ENCODE data around the gene SMCHD1. TPM values are rescaled to one million over a fixed set of nuclear protein-coding genes. Genes with fewer than 3 reads are reported as not detected.
"Not testable (repeated sequence)": the region's sequence is repeated elsewhere in the genome, so short reads cannot be mapped to it uniquely, and the experiment has no call there.

SMCHD1 gene
- total RNA-seq, 4 donors from 2014 or later: 32.8 to 69.6 (median 33.8) TPM

DNA sequence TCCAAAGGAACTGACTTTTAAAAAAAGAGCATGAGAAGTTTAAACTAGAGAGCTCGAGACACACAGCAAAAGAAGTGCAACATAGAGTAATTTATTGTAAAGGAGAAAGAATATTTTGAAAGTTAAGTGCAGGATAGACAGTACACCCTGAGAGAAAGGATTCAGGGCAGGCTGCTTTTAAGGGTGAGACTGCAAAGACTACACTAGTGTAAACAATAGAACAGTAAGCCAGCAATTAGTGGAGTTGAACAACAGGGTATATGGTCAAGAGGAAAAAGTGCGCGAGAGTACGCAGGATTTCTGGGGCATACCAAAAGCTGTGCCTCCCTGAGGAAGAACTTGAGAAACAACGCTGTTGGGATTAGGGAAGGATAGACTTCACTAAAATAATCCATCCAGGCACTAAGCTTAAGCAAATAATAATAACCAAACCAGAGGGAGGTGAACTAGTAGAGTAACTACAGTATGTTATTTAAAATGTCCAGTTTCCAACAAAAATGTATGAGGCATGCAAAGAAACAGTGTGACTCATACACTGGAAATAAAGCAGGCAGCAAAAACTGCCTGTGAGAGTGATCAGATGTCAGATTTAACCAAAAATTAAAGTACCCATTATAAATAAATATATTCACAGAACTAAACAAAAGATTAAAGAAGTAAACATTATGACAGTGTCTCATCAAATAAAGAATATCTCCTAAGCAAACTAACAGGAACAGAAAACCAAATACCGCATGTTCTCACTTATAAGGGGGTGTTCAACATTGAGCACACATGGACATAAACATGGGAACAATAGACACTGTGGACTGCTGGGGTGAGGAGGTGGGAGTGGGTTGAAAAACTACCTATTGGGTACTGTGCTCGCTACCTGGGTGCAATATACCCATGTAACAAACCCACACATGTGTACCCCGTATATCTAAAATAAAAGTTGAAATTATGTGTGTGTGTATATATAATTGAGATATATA, 150.7 kb downstream of the SMCHD1 start:
- Histone ChIP-seq H3K36me3 (peaks cover 0 to 40% (median 0%) of the 10 kb centered on the region in 3 donors), H3K4me1 (no peaks in the 10 kb centered on the region), H3K27me3 (no peaks in the 10 kb centered on the region), H3K4me3 (no peak overlapping the region), H3K9me3 (peaks cover 0 to 5% (median 0%) of the 10 kb centered on the region in 3 donors), H3K27ac (no peak overlapping the region)
- WGBS, 2 donors: 88 to 91% methylated on average over 8 of the region's 8 CpGs
- DNase-seq: no peak
- intact Hi-C loops (cut with DNase I): no loop called here
- no peak for TF ChIP-seq POLR2A (IDR thresholded peaks at IDR 0.05)
- TF ChIP-seq CTCF (IDR thresholded peaks at IDR 0.05): no peak

- H3K4me1 ChIP-seq; DNase-seq; intact Hi-C loops (cut with DNase I); H3K27ac ChIP-seq; H3K9me3 ChIP-seq; H3K27me3 ChIP-seq; H3K4me3 ChIP-seq: not testable (repeated sequence)
- peaks cover 0 to 21% (median 0%) of the 10 kb centered on the region in 3 donors for H3K36me3 ChIP-seq
- whole genome bisulfite sequencing, 2 donors: 81 to 83% methylated on average over 2 of the region's 2 CpGs
Measured at GRCh38 chr18:2808640-2809039, 153.1 kb downstream of the SMCHD1 start.

DNA sequence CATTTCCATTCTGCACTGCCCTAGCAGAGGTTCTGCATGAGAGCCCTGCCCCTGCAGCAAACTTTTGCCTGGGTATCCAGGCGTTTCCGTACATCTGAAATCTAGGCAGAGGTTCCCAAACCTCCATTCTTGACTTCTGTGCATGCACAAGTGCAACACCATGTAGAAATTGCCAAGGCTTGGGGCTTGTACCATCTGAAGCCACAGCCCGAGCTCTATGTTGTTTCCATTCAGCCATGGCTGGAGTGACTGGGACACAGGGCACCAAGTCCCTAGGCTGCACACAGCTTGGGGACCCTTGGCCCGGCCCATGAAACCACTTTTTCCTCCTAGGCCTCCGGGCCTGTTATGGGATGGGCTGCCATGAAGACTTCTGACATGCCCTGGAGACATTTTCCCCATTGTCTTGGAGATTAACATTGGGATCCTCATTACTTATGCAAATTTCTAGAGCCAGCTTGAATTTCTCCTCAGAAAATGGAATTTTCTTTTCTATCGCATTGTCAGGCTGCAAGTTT, 154.2 kb downstream of the SMCHD1 start:
- H3K4me3 ChIP-seq; intact Hi-C loops (cut with DNase I); H3K4me1 ChIP-seq; H3K27ac ChIP-seq; DNase-seq; H3K27me3 ChIP-seq: not testable (repeated sequence)
- H3K36me3 ChIP-seq: peaks cover 0 to 11% (median 0%) of the 10 kb centered on the region in 3 donors
- H3K9me3 ChIP-seq: peaks cover 0 to 11% (median 3%) of the 10 kb centered on the region in 3 donors
- WGBS, 2 donors: 95 to 100% methylated on average over 3 to 6 of the region's 6 CpGs

DNA sequence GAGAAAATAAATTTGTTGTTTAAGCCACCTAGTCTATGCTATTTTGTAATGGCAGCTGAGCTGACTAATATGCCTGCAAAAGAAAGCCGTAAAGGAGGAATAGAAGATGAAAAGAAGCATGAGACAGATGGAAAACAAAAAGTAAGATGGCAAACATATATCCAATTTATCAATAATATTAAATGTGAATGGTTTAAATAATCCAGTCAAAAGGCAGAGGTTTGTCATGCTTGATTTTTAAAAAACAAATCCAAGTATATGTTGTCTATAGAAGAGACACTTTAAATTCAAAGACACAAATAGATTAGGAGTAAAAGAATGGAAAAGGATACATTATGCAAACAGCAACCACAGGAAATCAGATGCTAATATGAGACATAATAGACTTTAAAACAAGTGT, 155.9 kb downstream of the SMCHD1 start:
- Histone ChIP-seq H3K27me3 (no peaks in the 10 kb centered on the region), H3K4me3 (no peak overlapping the region), H3K27ac (no peak overlapping the region), H3K9me3 (peaks cover 0 to 11% (median 3%) of the 10 kb centered on the region in 3 donors), H3K36me3 (no peaks in the 10 kb centered on the region), H3K4me1 (no peaks in the 10 kb centered on the region)
- intact Hi-C loops (cut with DNase I): no loop called here
- TF ChIP-seq CTCF (IDR thresholded peaks at IDR 0.05) (no peak), POLR2A (IDR thresholded peaks at IDR 0.05) (no peak)
- 90 to 95% methylated on average over 1 of the region's 1 CpG for WGBS, 2 donors
- no peak for DNase-seq

DNA sequence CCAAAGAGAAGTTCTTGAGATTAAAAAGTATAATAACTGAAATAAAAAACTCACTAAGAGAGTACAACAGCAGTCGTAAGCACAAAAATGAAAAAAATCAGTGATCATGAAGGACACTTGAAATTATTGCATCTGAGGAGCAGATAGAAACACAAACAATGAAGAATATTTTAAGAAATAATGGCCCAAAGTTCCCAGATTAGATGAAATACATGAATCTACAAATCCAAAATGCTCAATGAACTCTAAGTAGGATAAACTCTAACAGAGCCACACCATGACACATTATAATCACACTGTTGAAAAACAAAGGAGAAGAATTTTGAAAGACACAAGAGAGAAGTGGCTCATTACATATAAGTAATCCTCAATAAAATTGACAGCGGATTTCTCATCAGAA, 159.4 kb downstream of the SMCHD1 start:
- Histone ChIP-seq H3K27me3 (no peaks in the 10 kb centered on the region), H3K9me3 (peaks cover 0 to 6% (median 3%) of the 10 kb centered on the region in 3 donors), H3K4me3 (no peak overlapping the region), H3K27ac (no peak overlapping the region), H3K36me3 (no peaks in the 10 kb centered on the region), H3K4me1 (no peaks in the 10 kb centered on the region)
- no peak for TF ChIP-seq POLR2A (IDR thresholded peaks at IDR 0.05)
- intact Hi-C loops (cut with DNase I): no loop called here
- no peak for DNase-seq
- WGBS, 2 donors: 88 to 91% methylated on average over 2 of the region's 2 CpGs

DNA sequence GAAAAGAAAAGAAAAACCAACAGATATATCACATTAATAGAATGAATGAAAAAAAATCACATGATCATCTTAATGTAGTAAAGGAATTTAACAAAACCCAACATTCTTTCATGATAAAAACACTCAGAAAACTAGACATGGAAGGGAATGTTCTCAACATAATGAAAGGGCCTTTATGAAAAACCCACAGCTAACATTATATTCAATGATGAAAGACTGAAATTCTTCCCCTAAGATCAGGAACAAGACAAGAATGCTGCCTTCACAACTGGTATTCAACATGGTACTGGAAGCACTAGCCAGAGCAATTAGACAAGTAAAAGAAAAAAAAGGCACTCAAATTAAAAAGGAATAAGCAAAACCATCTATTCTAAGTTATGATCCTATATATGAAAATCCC, 162.8 kb downstream of the SMCHD1 start:
- TF ChIP-seq CTCF (IDR thresholded peaks at IDR 0.05) (no peak), POLR2A (IDR thresholded peaks at IDR 0.05) (no peak)
- Histone ChIP-seq H3K4me1 (no peaks in the 10 kb centered on the region), H3K36me3 (no peaks in the 10 kb centered on the region), H3K9me3 (peaks cover 0 to 6% (median 0%) of the 10 kb centered on the region in 3 donors), H3K27ac (no peak overlapping the region), H3K27me3 (no peaks in the 10 kb centered on the region), H3K4me3 (no peak overlapping the region)
- intact Hi-C loops (cut with DNase I): no loop called here
- no peak for DNase-seq

All from esophagus squamous epithelium (tissue), 5 donors.